HG03196 (cell line): ENCODE data around the gene MPO.

Source experiments
- ATAC-seq: cut with Tn5 transposase; IDR thresholded peaks from one replicate; pipeline ENCODE4 v1.9.1; 2021; ENCODE audit not compliant: unreplicated experiment

The MPO gene

GRCh38 chr17:58280480-58281217 lies at the start of gene MPO:
MPO (minus strand) TSS chr17:58280935; CDS start chr17:58280758, 177 bp downstream.
- ATAC-seq = no peak

DNA sequence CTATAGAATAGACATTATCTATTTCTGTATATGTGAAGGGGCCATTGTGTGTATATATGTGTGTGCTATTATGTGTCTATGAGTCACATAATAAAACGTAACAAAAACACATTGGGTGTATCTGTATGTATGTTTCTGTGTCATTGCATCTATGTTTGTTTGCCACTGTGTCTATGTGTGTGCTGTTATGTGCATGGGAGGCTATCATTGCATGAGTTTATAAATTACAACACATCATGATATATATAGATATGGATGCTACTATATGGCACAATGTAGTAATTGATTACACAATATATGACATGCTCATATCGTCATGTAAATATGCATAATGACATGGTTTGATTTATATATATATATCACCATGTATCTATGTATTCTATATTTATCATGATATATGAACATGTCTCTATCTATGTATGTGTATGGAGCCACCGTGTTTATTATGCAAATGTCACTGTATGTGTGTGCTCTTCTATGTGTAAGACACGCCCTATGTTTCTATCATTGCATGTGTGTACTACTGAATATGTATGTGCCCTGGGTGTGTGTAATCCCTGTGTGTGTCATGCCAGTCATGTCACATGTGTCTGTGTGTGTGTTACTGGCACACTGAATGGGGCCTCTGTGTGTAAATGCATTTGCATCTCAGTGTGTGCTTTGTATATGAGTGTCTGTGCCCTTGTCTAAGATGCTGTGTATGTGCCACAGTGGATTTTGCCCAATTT lies 49.2 kb upstream of the MPO start:
- ATAC-seq = peak; percentile 10

GRCh38 chr17:58329035-58329809 lies 48.5 kb upstream of the MPO start:
- peak; percentile 38 for ATAC-seq

GRCh38 chr17:58328195-58329034 lies 47.7 kb upstream of the MPO start, which contains the start of gene TSPOAP1:
TSPOAP1 (minus strand) TSS chr17:58328795; CDS start chr17:58327920, 875 bp downstream.
- ATAC-seq = no peak

- no peak for ATAC-seq
Observed at GRCh38 chr17:58327363-58328194, 46.8 kb upstream of the MPO start.

DNA sequence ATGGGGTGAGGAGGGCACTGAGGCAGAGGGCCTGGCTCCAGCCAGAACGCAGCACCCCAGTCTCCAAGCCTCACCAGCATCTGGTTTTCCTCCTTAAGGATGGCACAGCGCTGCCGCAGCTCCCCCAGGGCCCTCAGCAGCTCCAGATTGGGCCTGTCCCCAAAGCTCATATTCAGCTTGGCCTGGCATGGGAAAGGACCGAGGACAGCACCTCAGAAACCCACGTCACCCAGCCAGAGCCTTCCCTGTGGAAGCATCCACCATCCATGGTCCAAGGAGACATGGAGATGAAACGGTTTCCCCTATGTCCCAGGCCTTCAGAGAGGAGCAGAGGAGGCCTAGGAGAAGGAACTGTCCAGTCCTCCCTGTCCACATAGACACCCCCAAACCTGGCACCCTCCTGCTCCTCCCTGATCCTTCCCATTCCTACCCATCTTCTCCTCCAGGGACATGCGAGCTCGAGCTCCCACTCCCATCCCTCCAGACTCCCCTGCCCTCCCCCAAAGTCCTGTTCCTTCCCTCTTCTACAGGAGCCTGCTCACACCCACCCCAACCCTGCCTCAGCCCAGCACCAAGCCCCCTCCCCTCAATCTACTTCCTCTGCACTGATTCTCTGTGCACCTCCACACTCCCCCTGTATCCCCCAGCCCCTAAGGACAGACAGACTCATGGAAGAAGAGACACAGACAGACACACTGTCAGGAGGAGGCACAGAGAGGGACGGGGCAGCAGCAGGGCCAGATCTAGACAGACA lies 46.1 kb upstream of the MPO start:
- ATAC-seq = no peak

- no peak for ATAC-seq
Observed at GRCh38 chr17:58325976-58326468, 45.3 kb upstream of the MPO start.

DNA sequence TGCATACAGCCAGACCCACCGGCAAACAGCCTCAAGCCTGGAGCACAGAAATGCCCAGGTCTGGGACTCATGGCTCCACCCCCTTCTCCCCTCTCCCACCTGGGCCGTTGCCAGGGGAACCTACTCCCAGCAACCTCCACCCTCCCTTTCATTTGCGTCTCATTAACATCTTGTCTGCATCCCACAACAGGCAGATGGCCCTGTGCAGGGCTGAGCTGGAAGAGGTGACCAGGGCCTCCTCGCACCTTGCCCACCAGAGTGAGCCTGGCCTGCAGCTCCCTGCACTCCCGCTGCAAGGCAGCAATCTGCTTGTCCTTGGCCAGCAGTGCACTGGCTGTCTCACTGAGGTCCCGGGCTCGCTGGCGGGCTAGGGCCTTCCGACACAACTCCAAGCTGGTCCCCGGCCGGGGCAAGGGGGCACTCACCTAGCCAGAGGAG lies 44.6 kb upstream of the MPO start:
- no peak for ATAC-seq

GRCh38 chr17:58324409-58325288 lies 43.9 kb upstream of the MPO start:
- ATAC-seq = no peak

- ATAC-seq = no peak
Observed at GRCh38 chr17:58324056-58324408, 43.3 kb upstream of the MPO start.

- ATAC-seq = no peak
Observed at GRCh38 chr17:58323366-58324055, 42.8 kb upstream of the MPO start.

DNA sequence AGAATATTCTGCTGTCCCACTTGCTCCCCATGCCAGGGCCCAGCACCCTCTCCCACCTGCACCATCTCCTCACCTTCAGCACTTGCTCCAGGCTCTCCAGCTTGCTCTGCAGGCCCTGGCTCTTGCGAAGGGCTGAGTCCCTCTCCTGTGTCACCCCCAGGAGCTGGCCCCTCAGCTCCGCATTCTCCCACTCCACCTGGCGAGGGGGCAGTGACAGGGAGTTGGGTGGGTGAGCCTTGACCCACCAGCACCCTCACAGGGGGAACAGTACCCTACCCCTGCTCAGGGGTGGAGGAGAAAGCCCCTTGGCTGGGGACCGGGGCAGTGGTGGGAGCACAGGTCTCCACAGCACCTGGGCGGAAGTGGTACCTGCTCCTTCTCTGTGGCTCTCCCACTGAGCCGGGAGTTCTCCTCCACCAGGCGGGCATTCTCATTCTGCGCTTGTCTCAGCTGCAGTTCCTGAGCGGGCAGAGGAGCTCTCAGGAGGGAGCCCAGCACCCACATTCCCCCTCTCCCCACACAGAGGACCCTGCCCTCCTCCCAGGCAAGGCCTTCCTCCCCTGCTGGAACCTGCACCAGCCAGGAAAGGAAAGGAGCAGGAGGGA lies 41.9 kb upstream of the MPO start:
- ATAC-seq = no peak

- ATAC-seq = no peak
Observed at GRCh38 chr17:58321571-58322525, 41.1 kb upstream of the MPO start.

- ATAC-seq = no peak
Observed at GRCh38 chr17:58320570-58321323, 40.0 kb upstream of the MPO start.

GRCh38 chr17:58320163-58320558 lies 39.4 kb upstream of the MPO start:
- no peak for ATAC-seq
